ENCODE results near the gene ZBP1.

- no peak for TF ChIP-seq SMAD1 (IDR thresholded peaks at IDR 0.05; ENCODE audit: low read depth, partially characterized antibody)
- TF ChIP-seq CTCF (IDR thresholded peaks at IDR 0.05 in 2 of 3, conservative IDR thresholded peaks at IDR 0.05 in 1 of 3; ENCODE audit: control insufficient read depth in 2 of 3, extremely low read depth in 1 of 3, insufficient read depth in 1 of 3, low read depth in 3 of 3, low read length in 3 of 3), result no peak
- TF ChIP-seq, protein P1, sequence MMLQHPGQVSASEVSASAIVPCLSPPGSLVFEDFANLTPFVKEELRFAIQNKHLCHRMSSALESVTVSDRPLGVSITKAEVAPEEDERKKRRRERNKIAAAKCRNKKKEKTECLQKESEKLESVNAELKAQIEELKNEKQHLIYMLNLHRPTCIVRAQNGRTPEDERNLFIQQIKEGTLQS (IDR thresholded peaks at IDR 0.05; ENCODE audit: borderline replicate concordance, extremely low read depth, low read depth, low read length), result no peak
- no peak for TF ChIP-seq TAF1 (IDR thresholded peaks at IDR 0.05; ENCODE audit: borderline replicate concordance, low read depth, low read length)
- no peak for TF ChIP-seq CREB1 (IDR thresholded peaks at IDR 0.05; ENCODE audit: low read depth)
- no peak for TF ChIP-seq TCF7 (IDR thresholded peaks at IDR 0.05; ENCODE audit: borderline replicate concordance)
- no peak for TF ChIP-seq USF1 (IDR thresholded peaks at IDR 0.05; ENCODE audit: borderline replicate concordance, extremely low read length, insufficient read depth, low read depth, low read length)
- no peak for TF ChIP-seq CEBPB (IDR thresholded peaks at IDR 0.05; ENCODE audit: borderline replicate concordance in 1 of 2, low read depth in 2 of 2, low read length in 2 of 2)
- TF ChIP-seq, protein P2, sequence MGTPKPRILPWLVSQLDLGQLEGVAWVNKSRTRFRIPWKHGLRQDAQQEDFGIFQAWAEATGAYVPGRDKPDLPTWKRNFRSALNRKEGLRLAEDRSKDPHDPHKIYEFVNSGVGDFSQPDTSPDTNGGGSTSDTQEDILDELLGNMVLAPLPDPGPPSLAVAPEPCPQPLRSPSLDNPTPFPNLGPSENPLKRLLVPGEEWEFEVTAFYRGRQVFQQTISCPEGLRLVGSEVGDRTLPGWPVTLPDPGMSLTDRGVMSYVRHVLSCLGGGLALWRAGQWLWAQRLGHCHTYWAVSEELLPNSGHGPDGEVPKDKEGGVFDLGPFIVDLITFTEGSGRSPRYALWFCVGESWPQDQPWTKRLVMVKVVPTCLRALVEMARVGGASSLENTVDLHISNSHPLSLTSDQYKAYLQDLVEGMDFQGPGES (IDR thresholded peaks at IDR 0.05), result no peak
- TF ChIP-seq ZZZ3 (IDR thresholded peaks at IDR 0.05; ENCODE audit: control insufficient read depth, insufficient read length, low read depth), result no peak
- no peak for TF ChIP-seq FOXK2 (IDR thresholded peaks at IDR 0.05)
- TF ChIP-seq WRNIP1 (IDR thresholded peaks at IDR 0.05; ENCODE audit: borderline replicate concordance, low read depth, low read length), result no peak
These were observed 29.4 kb upstream of the ZBP1 start for GRCh38 chr20:57649617-57650015.
